RWPE2 (cell line): ENCODE measurements around the gene PHOSPHO1.

Source experiments
- ATAC-seq: fragments of 200-7000 bp; cut with Tn5 transposase; 3 replicates; pipeline ENCODE4 v1.9.1; 2021; ENCODE audit warnings: low read depth
- DNase-seq: peaks from one replicate; pipeline ENCODE4 v3.0.0-alpha.2; 2020; ENCODE audit warnings: low spot score
- H3K27ac ChIP-seq: fragments of 450-650 bp; 2 replicates; pipeline ENCODE4 v1.5.1; 2017; ENCODE audit warnings: mild to moderate bottlenecking; ENCODE audit not compliant: poor library complexity, severe bottlenecking
- H3K27me3 ChIP-seq: fragments of 250-450 bp; sonication (Bioruptor Pico); 2 replicates; pipeline ENCODE4 v1.5.1; 2021; ENCODE audit warnings: mild to moderate bottlenecking, moderate library complexity; ENCODE audit not compliant: insufficient read depth, poor library complexity, severe bottlenecking
- H3K36me3 ChIP-seq: fragments of 250-450 bp; sonication (Bioruptor Pico); 2 replicates; pipeline ENCODE4 v1.5.1; 2020; ENCODE audit warnings: low read depth, mild to moderate bottlenecking, moderate library complexity
- H3K4me1 ChIP-seq: fragments of 250-450 bp; sonication (Bioruptor Pico); 2 replicates; pipeline ENCODE4 v1.5.1; 2021; ENCODE audit warnings: mild to moderate bottlenecking, moderate library complexity; ENCODE audit not compliant: insufficient read depth, poor library complexity, severe bottlenecking
- H3K4me3 ChIP-seq: fragments of 250-450 bp; sonication (Bioruptor Pico); 2 replicates; pipeline ENCODE4 v1.5.1; 2021; ENCODE audit warnings: mild to moderate bottlenecking, moderate library complexity; ENCODE audit not compliant: severe bottlenecking
- H3K9me3 ChIP-seq: fragments of 250-450 bp; sonication (Bioruptor Pico); 2 replicates; pipeline ENCODE4 v1.5.1; 2021; ENCODE audit warnings: mild to moderate bottlenecking, moderate library complexity; ENCODE audit not compliant: severe bottlenecking
- CTCF ChIP-seq: fragments of 450-650 bp; IDR thresholded peaks from one replicate; pipeline ENCODE4 v1.5.1; 2017; ENCODE audit warnings: mild to moderate bottlenecking, moderate library complexity; ENCODE audit not compliant: poor library complexity, severe bottlenecking

Gene PHOSPHO1

DNA sequence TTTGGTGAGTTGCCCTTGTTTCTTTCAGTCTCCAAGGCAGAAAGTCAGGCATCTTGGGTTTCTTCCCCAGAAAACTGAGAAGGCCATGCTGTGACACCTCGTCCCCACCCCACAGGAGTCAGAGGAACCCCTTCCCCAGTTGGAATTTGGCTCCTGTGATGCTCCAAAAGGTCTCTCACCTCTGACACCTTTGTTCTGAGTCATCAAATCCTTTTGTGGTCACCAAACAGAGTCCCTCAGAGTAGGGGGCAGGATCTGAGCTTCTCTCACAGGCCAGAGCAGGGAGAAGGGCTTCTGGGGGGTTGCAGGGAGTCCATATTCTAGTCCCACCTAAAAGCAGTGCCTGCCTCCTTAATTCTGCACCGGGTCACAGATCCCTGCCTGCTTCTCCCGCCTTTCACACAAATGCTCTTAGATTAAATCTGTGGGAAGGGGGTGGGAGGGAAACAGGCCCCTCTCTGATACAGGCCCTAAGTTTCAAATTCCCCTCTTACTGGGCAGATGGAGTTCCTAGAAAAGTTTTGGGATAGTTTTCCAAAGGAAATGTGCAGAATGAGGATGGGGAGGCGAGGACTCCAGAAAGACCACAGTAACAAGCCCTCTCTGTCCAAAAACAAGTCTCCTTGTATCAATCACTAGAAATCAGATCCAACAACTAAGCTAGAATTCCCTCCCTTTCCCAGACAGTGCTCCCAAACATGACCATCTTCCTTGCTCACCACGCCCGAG, 1.3 kb downstream of the PHOSPHO1 start:
- no peak for DNase-seq
- H3K4me1 ChIP-seq: no peaks in the 10 kb centered on the region
- H3K9me3 ChIP-seq: no peaks in the 10 kb centered on the region
- no peak overlapping the region for H3K4me3 ChIP-seq
- H3K27me3 ChIP-seq: peaks cover 27% of the 10 kb centered on the region
- no peak for ATAC-seq
- H3K36me3 ChIP-seq: no peaks in the 10 kb centered on the region
- no peak overlapping the region for H3K27ac ChIP-seq
- TF ChIP-seq CTCF: no peak

DNA sequence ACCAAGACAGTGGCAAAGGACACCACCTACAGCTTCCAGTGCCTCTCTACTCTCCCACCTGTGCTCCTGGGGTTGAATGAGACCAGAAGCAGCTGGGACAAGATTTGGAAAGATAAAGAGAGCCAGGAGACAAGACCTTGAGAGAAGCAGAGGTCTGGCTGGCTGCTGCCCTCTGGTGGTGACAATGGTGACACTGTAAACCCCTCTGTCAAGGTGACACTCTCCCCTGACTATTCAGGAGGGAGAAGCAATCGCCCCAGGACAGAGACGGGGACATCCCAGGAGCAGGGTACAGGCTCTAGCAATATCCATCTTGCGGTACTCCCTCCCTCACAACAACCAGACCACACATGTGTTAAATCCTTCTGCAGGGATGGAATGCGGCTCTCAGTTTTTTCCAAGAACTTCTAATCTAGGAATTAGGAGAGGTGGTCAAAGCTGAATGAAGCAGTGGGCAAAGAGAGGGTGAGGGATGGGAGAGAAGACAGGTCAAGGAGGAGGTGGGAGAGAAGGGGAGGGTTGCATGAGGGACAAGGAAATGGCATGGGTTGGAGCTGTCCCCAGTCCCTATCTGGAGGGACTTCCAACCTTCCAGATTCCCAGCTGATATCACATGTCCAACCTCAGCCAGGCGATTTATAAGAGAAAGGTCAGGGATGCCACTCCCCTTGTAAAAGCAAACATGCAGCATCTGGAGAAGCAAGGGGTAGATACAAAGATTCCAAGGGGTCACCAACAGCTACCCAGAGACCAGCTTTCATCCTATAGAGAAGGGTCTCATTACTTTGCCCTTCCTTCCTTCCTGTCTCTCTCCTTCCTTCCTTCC, 2.9 kb downstream of the PHOSPHO1 start:
- ATAC-seq (peak; percentile 53), DNase-seq (peak; percentile 63)
- TF ChIP-seq CTCF: peak; percentile 87
- no peak overlapping the region for H3K4me3 ChIP-seq
- H3K36me3 ChIP-seq: no peaks in the 10 kb centered on the region
- H3K27ac ChIP-seq: no peak overlapping the region
- H3K4me1 ChIP-seq: no peaks in the 10 kb centered on the region
- no peaks in the 10 kb centered on the region for H3K9me3 ChIP-seq
- H3K27me3 ChIP-seq: peaks cover 43% of the 10 kb centered on the region

- H3K4me3 ChIP-seq: no peak overlapping the region
- peaks cover 50% of the 10 kb centered on the region for H3K27me3 ChIP-seq
- H3K9me3 ChIP-seq: no peaks in the 10 kb centered on the region
- H3K27ac ChIP-seq: no peak overlapping the region
- H3K4me1 ChIP-seq: no peaks in the 10 kb centered on the region
- no peak for TF ChIP-seq CTCF
- H3K36me3 ChIP-seq: no peaks in the 10 kb centered on the region
- ATAC-seq (no peak), DNase-seq (no peak)
Observed at GRCh38 chr17:49226771-49227435, 3.7 kb downstream of the PHOSPHO1 start.

DNA sequence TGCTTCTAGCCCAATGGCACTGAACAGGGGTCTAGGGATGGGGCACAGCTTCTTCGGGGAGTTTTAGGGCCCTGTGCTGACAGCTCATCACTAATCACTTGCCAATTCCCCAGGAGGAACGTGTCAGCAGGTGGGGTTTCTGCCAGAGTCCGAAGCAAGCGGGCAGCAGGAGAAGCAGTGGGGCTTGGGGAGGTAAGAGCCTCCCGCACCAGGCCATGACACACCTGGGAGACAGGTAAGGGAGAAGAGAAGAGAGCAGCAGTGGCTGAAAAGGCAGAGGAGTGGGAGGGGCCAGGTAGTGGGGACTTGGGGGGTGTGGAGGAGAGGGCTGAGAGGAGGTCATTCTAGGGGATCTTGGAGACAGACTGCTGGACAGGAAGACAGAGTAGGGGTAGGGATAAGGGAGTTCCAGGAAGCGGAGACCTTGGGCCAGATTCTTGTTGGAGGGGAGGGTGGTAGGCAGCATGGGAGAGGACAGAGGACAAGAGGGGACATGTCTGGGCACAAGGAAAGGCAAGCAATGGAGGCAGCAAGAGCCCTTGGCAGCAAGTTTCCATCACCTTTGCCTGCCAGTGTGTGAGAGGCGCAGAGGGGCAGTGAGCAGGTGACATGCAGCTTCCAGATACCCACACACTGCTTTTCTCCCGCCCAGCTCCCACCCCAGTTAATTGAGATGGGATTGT, 4.9 kb downstream of the PHOSPHO1 start:
- Histone ChIP-seq H3K4me1 (no peaks in the 10 kb centered on the region), H3K4me3 (no peak overlapping the region), H3K27me3 (peaks cover 50% of the 10 kb centered on the region), H3K27ac (no peak overlapping the region), H3K9me3 (no peaks in the 10 kb centered on the region), H3K36me3 (no peaks in the 10 kb centered on the region)
- ATAC-seq (no peak), DNase-seq (no peak)
- TF ChIP-seq CTCF: no peak
